GM21526 (cell line): ENCODE results near the gene IGSF9.
"Not testable (repeated sequence)": the region's sequence is repeated elsewhere in the genome, so short reads cannot be mapped to it uniquely, and the experiment has no call there.

ENCODE experiments used
- ATAC-seq: cut with Tn5 transposase; IDR thresholded peaks from one replicate; pipeline ENCODE4 v1.9.1; 2021; ENCODE audit warnings: moderate library complexity; ENCODE audit not compliant: unreplicated experiment, low FRiP score

Gene IGSF9

DNA sequence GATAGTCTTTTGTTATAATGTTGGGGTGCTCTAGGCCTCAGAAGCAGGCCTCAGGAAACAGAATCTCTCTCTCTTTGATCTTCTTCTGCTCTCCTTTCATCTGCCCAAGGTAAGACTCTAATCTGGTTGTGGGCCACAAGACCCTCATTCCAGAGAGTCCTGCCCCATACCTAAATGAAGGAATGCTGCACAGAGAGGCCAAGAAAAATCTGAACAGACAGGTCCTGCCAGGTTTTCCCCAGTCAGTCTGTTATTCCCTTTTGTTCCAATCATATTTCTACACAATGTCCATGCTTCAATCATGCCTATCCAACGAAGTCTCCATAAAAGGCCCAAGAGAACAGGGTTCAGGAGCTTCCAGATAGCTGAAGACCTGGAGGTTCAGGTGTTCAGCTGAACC is 38.5 kb downstream of the IGSF9 start:
- no peak for ATAC-seq

DNA sequence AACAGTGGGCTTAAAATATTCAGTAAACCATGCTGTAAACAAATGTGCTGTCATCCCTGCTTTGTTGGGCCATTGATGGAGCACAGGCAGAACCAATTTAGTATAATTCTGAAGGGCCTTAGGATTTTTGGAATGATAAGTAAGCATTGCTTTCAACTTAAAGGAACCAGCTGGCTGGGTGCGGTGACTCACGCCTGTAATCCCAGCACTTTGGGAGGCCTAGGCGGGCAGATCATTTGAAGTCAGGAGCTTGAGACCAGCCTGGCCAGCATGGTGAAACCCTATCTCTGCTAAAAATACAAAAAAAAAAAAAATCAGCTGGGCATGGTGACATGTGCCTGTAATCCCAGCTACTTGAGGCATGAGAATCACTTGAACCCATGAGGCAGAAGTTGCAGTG is 41.4 kb downstream of the IGSF9 start:
- not testable (repeated sequence) for ATAC-seq

DNA sequence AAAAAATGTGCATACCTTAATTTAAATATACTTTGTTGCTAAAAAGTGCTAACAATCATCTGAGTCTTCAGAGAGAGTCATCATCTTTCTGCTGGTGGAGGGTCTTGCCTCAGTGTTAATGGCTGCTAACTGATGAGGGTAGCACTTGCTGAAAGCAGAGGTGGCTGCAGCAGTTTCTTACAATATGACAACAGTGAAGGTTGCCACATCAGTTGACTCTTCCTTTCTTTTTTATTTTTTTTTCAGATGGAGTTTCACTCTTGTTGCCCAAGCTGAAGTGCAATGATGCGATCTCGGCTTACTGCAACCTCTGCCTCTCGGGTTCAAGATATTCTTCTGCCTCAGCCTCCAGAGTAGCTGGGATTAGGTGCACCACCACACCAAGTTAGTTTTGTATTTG is 42.9 kb downstream of the IGSF9 start:
- no peak for ATAC-seq

DNA sequence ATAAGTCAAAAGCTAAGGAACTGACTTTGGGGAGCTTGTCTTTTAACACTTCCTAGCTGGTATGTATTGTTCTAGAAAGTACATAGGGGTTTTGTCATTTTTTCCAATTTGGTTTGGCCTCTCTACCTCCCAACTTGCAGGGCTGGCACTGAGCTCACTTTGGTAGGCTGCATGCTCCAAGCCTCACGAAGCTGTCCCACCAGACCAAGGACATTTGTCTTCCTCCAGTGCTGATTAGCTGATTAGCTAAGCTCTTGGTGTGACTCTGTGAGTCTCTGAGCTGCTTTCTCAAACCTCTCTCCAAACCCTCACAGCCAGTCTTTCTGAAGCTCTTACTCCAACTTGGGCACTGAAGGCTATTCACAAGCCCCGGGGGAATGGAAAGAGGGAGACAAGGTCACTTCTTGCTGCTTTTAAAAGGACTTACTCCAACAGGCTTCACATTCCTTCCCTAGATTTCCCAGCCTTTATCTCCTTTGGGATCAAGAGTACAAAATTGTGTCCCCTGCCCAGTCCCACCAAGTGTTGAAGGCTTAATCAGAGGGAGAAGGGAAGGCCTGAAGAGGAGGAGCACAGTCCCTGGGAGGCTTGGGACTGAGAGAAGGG is 44.6 kb downstream of the IGSF9 start:
- no peak for ATAC-seq

DNA sequence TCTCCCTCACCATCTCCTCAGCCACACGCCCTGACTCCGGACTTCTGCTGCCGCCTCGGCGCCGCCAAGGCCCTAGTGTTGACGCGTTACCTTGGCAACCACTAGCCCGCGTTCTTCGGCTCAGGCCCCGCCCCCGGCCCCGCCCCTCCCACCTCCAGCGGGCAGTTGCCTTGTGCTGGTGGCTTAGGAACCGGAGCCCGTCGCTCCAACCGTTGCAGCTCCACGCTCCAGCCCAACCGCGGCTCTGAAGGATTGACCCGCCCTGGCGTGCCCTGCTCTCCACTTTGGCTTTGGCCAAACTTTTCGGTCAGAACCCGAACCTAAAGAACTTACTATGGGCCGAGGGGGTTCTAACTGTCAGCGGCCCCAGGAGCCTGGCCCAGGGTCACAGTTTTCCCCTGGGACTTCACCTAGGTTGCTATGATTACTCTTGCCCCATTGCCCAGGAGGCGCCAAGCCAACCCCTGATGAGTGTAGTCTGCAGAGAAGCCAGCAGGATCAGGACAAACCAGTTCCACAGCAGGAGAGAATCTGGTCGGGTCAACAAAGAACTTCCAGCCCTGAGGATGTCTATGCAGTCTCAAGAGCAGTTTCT is 45.2 kb downstream of the IGSF9 start, which contains the start of gene CFAP45:
Gene CFAP45 (minus strand): TSS at position 80 of the 595 bp plus-strand sequence. CDS start 67 bp downstream, at position 13.
- ATAC-seq, result no peak

DNA sequence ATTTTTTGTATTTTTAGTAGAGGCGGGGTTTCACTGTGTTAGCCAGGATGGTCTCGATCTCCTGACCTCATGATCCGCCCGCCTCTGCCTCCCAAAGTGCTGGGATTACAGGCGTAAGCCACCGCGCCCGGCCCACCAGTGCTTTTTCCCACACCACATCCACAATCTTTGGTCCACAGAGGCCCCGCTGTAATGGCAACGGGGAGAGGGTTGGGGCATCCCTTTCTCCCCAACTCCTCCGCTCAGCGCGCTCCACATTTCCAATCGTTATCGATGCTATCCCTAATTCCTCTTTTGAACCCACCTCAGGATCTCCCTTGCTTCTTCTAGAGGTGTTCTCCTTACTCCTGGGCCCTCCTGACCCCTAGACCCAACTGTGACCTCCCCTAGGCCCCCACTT is 45.8 kb downstream of the IGSF9 start:
- not testable (repeated sequence) for ATAC-seq

DNA sequence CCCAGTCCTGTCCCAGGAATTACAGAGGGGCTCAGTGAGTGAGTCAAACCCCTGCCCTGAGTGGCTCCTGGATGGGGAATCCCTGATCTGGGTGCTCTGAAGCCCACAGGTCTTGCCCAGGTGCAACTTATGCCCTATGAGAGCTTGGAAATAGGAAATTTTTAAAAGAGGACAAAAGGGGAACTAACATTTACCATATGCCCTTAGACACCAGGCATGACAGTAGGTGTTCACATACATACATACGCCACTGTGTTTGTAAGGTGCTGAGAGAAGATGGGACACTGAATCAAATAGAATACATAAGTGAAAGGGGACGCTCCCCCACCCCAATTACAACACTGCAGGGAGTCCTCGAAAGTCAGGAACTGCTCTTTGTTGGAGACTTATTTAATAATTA is 46.9 kb downstream of the IGSF9 start:
- ATAC-seq, result no peak

DNA sequence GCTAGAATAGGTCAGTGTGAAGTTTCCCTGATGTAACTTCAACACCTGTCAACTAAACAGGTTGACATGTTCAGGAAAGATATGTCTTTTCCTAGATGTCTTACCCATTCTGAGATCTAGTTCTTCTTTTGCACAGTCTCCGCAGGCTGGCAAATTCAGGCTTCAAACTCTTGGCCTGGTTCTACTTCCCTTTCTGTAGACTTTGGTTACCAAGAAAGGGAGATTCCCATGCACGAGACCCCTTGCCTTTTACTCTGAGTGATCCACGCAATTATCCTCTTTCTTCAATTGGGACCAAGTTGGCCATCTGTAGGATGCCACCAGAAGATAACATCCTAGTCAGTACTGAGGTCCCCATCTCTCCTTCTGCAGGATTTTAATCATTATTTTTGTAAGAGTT is 47.5 kb downstream of the IGSF9 start:
- ATAC-seq, result no peak

DNA sequence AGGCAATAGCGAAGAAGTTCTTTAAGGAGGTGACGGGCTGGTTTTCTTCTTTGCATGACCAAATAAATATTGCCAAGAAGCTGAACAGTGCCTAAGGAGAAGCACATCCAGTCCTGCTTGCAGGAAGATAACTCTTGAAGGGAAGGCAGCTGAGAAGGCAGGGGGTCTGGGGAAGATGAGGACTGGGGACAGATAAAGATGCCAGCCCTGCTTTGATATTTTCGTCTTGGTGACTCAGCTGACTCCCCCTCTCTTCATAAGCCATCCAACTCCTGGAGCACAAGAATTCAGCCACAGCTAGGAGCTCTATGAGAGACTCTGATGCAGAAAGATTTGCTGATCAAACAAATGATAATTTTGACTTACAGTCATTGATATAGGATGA is 48.9 kb downstream of the IGSF9 start:
- no peak for ATAC-seq

DNA sequence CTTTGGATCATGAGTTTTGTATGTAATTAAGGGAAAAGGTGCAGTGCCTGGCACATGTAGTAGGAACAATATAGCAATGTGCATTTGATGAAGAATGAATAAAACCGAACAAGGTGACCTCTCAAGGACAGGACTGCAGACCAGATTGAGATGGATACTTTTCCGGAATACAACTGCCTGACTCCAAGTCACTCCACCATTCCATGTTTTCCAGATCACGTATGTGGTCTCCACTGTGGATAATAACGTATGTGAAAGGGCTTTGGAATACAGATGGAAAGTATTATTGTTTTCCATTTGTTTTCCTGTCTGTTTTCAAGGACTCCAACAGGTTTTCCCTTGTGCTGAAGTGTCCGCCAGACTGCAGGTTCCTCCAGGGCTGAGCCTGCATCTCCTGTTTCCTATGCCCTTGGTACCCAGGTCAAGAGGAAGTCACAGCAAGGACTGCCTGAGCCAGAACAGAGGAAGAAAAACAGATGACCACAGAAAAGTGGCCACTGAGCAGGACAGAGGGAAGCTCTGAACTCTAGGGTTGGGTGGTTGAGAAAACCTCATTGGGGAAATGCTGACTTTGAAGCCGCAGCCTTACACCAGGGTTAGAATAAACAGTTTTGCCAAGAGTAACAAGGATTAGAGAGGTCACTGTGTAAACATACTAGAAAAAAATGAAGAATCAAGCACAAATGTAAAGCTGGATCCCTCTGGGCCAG is 49.4 kb downstream of the IGSF9 start:
- ATAC-seq, result no peak

DNA sequence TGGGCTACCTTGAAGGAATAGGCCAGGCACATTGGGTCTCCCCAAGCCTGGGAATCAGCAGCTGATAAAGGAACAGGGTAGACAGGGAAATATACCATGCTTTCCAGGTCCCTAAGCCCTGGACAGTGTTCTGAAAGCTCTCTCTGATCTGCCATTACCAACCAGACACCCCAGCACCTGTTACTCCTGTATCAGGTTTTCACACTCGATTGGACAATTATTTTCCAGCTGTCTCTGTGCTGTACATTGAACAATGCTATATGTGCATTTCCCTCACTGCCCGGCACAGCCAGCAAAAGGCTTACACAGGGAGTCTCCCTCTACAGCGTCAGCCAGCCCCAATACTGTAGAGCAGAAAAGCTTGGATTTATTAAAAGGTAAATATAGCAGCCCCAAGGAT is 50.1 kb downstream of the IGSF9 start:
- no peak for ATAC-seq

DNA sequence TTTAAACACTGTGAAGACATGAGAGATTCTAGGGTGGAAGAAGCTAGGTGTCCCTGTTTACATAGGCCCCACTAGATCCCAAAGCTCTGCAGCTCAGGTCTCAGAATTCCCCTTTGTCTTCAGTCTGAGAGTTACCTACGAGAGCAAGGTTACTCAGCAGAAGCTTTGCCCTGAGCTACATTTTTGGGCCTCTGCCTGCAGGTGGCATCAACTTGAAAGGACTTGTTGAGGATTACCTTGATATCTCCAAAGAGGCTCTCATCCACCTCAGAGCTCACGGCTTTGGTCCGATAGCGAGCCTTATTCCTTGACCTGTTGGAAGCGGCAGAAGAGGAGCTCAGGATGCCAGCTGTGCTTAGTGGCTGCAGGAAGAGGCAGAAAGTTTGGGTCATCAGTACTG is 52.5 kb downstream of the IGSF9 start:
- no peak for ATAC-seq

DNA sequence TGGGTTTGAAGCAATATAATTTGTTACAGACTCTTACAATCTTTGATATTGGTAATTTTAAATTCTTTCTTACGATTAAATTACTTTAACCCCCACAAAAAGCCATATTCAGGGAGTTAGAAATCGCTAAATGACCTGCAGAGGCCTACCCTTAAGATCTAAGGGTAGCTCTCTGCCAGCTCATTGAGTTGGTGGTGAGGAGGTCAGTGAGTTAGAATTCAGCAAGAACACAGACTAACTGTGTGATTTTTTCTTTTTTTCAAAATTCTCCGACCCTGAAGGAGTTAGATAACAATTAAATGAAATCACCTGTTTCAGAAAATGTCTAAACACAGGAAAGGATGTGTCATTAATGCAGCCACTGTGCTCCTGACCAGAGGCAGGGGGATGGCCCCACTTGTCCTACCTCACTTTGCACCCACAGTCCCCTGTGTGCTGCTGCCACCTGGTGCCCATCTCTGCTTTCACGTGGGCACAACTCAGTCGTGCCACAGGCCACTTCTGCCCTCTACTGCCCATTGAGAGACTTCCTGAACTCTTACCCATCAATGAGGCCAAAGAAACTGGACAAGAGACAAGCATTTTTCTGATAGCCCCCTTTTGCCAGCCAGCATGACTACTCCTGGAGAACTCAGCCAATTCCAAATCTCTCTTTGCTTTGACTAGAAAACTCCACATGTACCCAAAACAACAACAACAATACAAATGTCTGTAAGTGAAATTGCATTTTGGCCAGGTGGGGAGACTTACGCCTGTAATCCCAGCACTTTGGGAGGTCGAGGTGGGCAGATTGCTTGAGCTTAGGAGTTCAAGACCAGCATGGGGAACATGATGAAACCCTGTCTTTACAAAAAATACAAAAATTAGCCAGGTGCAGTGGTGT is 53.9 kb downstream of the IGSF9 start:
- ATAC-seq, result peak; percentile 59

DNA sequence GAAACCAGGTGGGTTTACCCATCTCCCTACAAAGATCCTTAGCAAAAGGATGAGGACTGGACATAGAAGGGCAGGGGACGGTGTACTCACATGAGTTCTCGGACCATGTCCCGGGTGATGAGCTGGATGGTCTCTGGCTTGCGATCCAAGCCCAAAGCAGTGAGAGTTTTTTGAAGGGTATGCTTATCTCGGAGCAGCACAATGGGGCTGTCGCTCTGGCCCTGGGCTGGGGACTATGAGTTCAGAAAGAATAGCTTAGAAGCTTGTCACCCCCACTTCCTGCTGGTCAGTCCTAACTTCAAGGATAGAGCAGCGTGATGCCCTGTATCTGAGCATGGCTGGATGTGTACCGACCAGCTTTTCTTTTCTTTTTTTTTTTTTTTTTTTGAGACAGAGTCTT is 55.0 kb downstream of the IGSF9 start:
- ATAC-seq, result no peak

DNA sequence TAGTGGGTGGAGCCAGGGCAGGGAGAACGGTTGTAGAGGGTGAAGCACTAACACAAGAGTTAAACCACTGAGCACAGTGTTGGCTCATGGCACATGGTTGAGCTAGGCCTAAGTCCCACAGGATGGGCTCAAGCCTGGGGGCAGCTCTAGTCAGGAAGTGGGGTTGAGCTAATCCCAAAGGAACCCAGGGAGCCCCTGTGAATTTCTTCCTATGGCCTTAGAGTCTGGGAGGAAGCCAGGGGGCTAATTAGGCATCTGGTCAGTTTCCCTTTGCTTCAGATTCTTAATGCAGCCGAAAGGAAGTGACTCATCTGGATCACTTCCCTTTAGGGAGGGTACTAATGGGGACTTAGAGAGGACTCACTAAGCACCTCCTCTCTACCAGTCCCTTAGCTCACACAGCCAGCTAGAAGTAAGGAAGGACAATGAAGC is 55.6 kb downstream of the IGSF9 start:
- ATAC-seq, result peak; percentile 91

DNA sequence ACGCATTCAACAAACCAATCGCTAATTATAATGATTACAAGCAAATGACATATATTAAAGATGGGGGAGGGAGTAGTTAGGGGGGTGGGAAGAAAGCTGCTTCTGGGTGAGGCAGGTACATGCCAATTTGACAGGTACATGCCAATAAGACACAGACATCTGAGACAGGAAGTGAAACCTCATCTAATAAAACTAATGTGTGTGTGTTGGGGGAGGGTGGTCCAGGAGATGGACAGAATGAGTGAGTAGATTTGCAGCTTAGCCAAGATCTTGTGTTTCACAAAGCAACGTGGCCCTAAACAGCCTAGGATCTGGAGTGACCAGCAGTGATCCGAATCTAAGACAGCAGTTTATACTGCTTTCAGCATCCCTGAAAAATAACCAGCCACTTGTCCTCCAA is 56.2 kb downstream of the IGSF9 start:
- ATAC-seq, result no peak

DNA sequence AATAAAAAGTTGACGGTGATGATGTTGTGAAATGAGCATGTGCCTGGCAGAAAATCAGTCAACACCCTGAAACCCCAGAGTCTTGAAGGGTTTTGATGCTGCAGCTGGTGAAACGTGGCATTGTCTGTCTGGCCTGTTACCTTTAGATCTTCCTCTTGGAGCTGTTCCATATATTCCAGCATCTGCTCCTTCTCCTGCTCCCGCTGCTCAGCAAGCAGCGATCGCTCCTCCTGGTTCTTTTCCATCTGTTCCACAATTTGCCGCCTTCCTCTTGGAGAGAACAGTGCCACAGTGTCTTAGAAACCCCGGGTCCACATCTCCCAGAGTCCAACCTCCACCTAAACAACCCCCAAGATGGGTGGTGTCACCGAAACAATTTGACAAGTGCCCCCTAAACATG is 61.1 kb downstream of the IGSF9 start:
- ATAC-seq, result no peak

DNA sequence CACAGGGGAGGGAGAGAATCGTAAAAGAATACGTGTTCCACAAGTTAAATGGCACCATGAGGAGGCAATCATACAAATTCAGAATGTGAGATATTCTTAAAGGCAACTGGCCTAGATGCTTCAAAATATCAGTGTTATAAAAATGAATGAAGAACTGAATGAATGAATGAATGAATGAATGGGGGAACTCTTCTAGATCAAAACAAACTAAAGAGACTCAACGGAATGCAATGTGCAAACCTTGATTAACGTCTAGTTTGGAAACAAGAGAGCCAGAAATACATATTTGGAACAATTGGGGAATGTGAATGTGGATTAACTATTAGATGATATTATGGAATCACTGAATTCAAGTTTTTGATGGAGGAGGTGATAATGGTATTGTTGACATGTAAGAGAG is 62.3 kb downstream of the IGSF9 start:
- ATAC-seq, result no peak

DNA sequence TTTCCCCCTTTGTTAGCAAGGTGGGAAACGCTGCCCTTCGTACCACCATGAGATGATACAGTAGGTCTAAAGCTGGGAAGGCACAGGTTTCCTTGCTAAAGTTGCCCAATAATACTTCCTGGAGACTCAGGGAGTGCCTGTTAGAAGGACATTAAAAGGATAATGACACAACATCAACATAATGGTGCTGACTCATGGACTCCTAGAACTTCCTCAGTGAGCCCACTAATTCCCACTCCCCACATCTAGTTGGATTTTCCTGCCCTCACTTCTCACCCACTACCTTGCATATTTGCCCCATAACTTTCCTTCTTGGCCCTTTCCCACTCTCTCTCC is 62.9 kb downstream of the IGSF9 start:
- no peak for ATAC-seq

DNA sequence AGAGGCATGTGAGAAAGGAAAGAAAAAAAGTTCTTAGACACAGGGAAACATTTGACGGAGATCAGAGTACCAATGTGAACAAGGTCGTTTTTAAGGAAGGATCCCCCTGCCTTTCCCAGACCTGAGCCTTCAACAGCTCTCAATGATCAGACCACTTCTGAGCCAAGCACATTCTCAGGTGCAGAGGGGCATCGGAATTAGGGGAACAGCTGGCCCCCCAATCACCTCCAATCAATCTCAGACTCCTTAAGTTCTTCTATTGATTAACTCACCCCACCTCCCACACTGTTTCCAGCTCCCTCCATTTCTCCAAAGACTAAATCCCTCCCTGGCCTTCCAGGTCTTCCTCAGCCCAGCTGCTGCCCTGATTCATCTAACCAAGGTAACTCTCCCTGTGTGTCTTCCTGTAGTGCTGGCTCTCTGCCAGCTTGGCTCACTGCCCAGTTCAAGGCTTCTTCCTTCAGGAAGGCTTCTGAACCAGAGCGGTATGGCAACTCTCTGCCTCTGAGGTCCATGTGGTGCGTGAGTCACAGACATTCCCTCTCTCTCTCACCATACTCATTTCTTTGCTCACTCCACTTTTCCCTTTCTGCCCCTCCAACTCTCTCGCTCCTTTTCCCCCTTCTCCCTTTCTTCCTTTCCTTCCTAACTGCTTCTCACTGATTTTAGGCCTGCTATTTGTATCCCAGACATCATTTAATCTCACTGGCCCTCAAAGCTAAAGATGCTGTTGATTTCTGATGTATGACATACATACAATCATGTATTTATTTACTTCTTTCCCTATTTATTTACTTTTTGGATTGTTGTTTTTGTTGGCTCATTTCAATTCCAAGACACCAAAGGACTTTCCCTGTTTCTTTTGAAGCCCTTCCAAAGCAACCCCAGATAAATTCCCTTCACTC is 63.5 kb downstream of the IGSF9 start:
- no peak for ATAC-seq
